ENCODE results near the gene C10orf62.

C10orf62 gene

GRCh38 chr10:97576487-97576886 is 13.0 kb upstream of the C10orf62 start (continued):
- TF ChIP-seq ZNF518A (tag by site-specific recombination; conservative IDR thresholded peaks at IDR 0.05; ENCODE audit: low read depth): peak; percentile 95
- TF ChIP-seq ZNF426 (tag by site-specific recombination; IDR thresholded peaks at IDR 0.05): peak; percentile 95
- peak; percentile 70; the same call in 1 of the 2 replicates for TF ChIP-seq ZNF639 (tag by site-specific recombination; IDR thresholded peaks at IDR 0.05)
- TF ChIP-seq ZNF341 (tag by site-specific recombination; IDR thresholded peaks at IDR 0.05; ENCODE audit: low read depth): 0 out of 2 replicates have a peak, but pooled peaks have one; percentile 32
- TF ChIP-seq ZNF560 (tag by site-specific recombination; IDR thresholded peaks at IDR 0.05; ENCODE audit: borderline replicate concordance): peak; percentile 86
- peak; percentile 93 for TF ChIP-seq ZNF140 (tag by site-specific recombination; IDR thresholded peaks at IDR 0.05)
- 0 out of 2 replicates have a peak, but pooled peaks have one; percentile 12 for TF ChIP-seq PRDM4 (tag by site-specific recombination; IDR thresholded peaks at IDR 0.05)
- 0 out of 2 replicates have a peak, but pooled peaks have one; percentile 38 for TF ChIP-seq ZNF19 (tag by site-specific recombination; IDR thresholded peaks at IDR 0.05; ENCODE audit: low read depth)
- TF ChIP-seq ZNF202 (tag by site-specific recombination; IDR thresholded peaks at IDR 0.05; ENCODE audit: borderline replicate concordance): peak; percentile 78; the same call in 1 of the 2 replicates
- TF ChIP-seq ZBTB1 (tag by site-specific recombination; IDR thresholded peaks at IDR 0.05): 0 out of 2 replicates have a peak, but pooled peaks have one; percentile 53
- peak; percentile 97 for TF ChIP-seq ZNF394 (tag by site-specific recombination; IDR thresholded peaks at IDR 0.05; ENCODE audit: borderline replicate concordance)
- TF ChIP-seq ZNF501 (tag by site-specific recombination; IDR thresholded peaks at IDR 0.05): peak; percentile 82; the same call in 1 of the 2 replicates
- 0 out of 2 replicates have a peak, but pooled peaks have one; percentile 36 for TF ChIP-seq ZNF366 (tag by site-specific recombination; conservative IDR thresholded peaks at IDR 0.05)
- peak; percentile 36; the same call in 1 of the 2 replicates for TF ChIP-seq ZNF24 (tag by site-specific recombination; IDR thresholded peaks at IDR 0.05)
- peak; percentile 46 for TF ChIP-seq ZNF654 (tag by site-specific recombination; IDR thresholded peaks at IDR 0.05; ENCODE audit: low read depth)

- peaks cover 6% of the 10 kb centered on the region; the same call in 1 of the 2 replicates for H3K4me1 ChIP-seq (ENCODE audit: control insufficient read depth, insufficient read depth, low read length)
- H3K4me3 ChIP-seq (ENCODE audit: low read depth, low read length): no peak overlapping the region
- no peak for TF ChIP-seq ZNF19 (tag by site-specific recombination; IDR thresholded peaks at IDR 0.05; ENCODE audit: low read depth)
- no peak for TF ChIP-seq ZNF585B (tag by site-specific recombination; IDR thresholded peaks at IDR 0.05)
- TF ChIP-seq ZNF416 (tag by site-specific recombination; IDR thresholded peaks at IDR 0.05): no peak
- no peak for TF ChIP-seq ZBTB49 (tag by site-specific recombination; IDR thresholded peaks at IDR 0.05; ENCODE audit: low read depth)
- ChIA-PET POLR2A (no interaction called here), CTCF (interaction anchor here (0.6 kb wide), 1 partner anchor 140 kb away, joined by 3 read pairs; no protein-coding TSS in a partner anchor)
- H3K27ac ChIP-seq (ENCODE audit: extremely low read depth, low read depth, low read length): no peak overlapping the region
- H3K36me3 ChIP-seq (ENCODE audit: control insufficient read depth in 2 of 2, insufficient read depth in 1 of 2, low read length in 2 of 2): no peaks in the 10 kb centered on the region
- no peaks in the 10 kb centered on the region for H3K9me3 ChIP-seq (ENCODE audit: control insufficient read depth, insufficient read depth, low read depth, low read length)
These were observed 11.8 kb upstream of the C10orf62 start for GRCh38 chr10:97577701-97578100.

Measured in HEK293 (cell line).